Measurements from ENCODE around the gene NRXN3.

GRCh38 chr14:79487632-79488031, 1317.5 kb downstream of the NRXN3 start:
- TF ChIP-seq GATA2 (IDR thresholded peaks at IDR 0.05; ENCODE audit: low read depth, low read length) (no peak), GATA3 (IDR thresholded peaks at IDR 0.05; ENCODE audit: low read depth, low read length) (no peak)

All from SH-SY5Y (cell line).